Endothelial cell of umbilical vein (primary cell): ENCODE data around the gene D2HGDH. TPM values are rescaled to one million over a fixed set of nuclear protein-coding genes. Genes with fewer than 3 reads are reported as not detected.

Experiments
- BruUV-seq: library from RNA; stranded (reverse); fragments of 400-500 nt; replicated peaks from 2 replicates; lab custom pipeline; 2021; lab: Mats Ljungman, UMichigan
- CTCF ChIA-PET: fragments of 300-600, 350-600 bp; sonication (Branson Sonifier 250); formaldehyde crosslinking; loops from one replicate; lab custom pipeline; 2021; ENCODE audit warnings: antibody characterized with exemption, inconsistent platforms; lab: Charles Lee
- POLR2A ChIA-PET: fragments of 300-600, 350-600 bp; sonication (Branson Sonifier 250); formaldehyde crosslinking; loops from one replicate; lab custom pipeline; 2021; ENCODE audit warnings: antibody characterized with exemption, inconsistent platforms; lab: Charles Lee
- DNase-seq: peaks from one replicate; pipeline ENCODE4 v3.0.0-alpha.2; 2011; ENCODE audit warnings: low read depth, low spot score
- FAIRE-seq: peaks from 2 replicates; lab custom pipeline; 2011; peaks lifted over from hg19 to GRCh38; lab: Jason Lieb, UNC
- H2AFZ ChIP-seq: 2 replicates; pipeline ENCODE4 v1.6.0; 2012; ENCODE audit warnings: low read depth, low read length, control low read depth, inconsistent platforms
- H3K27ac ChIP-seq: 2 replicates; pipeline ENCODE4 v1.5.1; 2011; ENCODE audit warnings: low read depth, mild to moderate bottlenecking, control low read depth, low read length, moderate library complexity; ENCODE audit not compliant: insufficient read depth
- H3K27me3 ChIP-seq, 2 experiments: 2 replicates each; pipeline versions ENCODE4 v1.6.0 to v1.6.1; 2011; ENCODE audit warnings: low read length in 2 of 2, mixed read lengths in 1 of 2; ENCODE audit not compliant: control insufficient read depth in 2 of 2, insufficient read depth in 2 of 2
- H3K36me3 ChIP-seq, 2 experiments: 2 replicates in 1 of 2; 3 replicates in 1 of 2; pipeline ENCODE4 v1.5.1; 2011; ENCODE audit warnings: low read length in 2 of 2, mild to moderate bottlenecking in 1 of 2, moderate library complexity in 1 of 2; ENCODE audit not compliant: control insufficient read depth in 2 of 2, insufficient read depth in 2 of 2; ENCODE audit errors: extremely low read depth in 1 of 2
- H3K4me1 ChIP-seq: 3 replicates; pipeline ENCODE4 v1.5.1; 2011; ENCODE audit warnings: mild to moderate bottlenecking, low read length; ENCODE audit not compliant: control insufficient read depth, insufficient read depth; ENCODE audit errors: extremely low read depth
- H3K4me2 ChIP-seq: 2 replicates; pipeline ENCODE4 v1.6.1; 2011; ENCODE audit warnings: low read length, control low read depth, mixed read lengths; ENCODE audit not compliant: insufficient read depth
- H3K4me3 ChIP-seq, 3 experiments: fragments of 200-600 bp in 1 of 3; sonication (generic), shearing (Covaris generic) in 1 of 3; replicated peaks in 1 of 3; 2 replicates each; pipeline ENCODE4 v1.5.1; 2011 to 2016; ENCODE audit warnings: control low read depth in 3 of 3, low read length in 3 of 3, mild to moderate bottlenecking in 2 of 3, inconsistent platforms in 1 of 3, low read depth in 1 of 3, moderate library complexity in 1 of 3; ENCODE audit not compliant: insufficient read depth in 1 of 3
- H3K79me2 ChIP-seq: 2 replicates; pipeline ENCODE4 v1.6.0; 2012; ENCODE audit warnings: low read length, inconsistent platforms; ENCODE audit not compliant: control insufficient read depth, insufficient read depth
- H3K9ac ChIP-seq: replicated peaks from 2 replicates; pipeline ENCODE3; 2011; ENCODE audit warnings: low read length, control low read depth; ENCODE audit not compliant: insufficient read depth; ENCODE audit errors: extremely low read depth
- H3K9me1 ChIP-seq: replicated peaks from 3 replicates; pipeline ENCODE4 v1.6.0; 2011; ENCODE audit warnings: mild to moderate bottlenecking, low read length; ENCODE audit not compliant: control insufficient read depth, insufficient read depth; ENCODE audit errors: extremely low read depth
- H3K9me3 ChIP-seq: replicated peaks from 2 replicates; pipeline ENCODE4 v1.5.1; 2012; ENCODE audit warnings: low read length, inconsistent platforms; ENCODE audit not compliant: control insufficient read depth, insufficient read depth
- H4K20me1 ChIP-seq: replicated peaks from 2 replicates; pipeline ENCODE3; 2011; ENCODE audit warnings: mild to moderate bottlenecking, low read length; ENCODE audit not compliant: control insufficient read depth, insufficient read depth; ENCODE audit errors: extremely low read depth
- CTCF ChIP-seq, 2 donors: IDR thresholded peaks; 1 replicate in 1 of 2; 2 replicates in 1 of 2; pipeline ENCODE4 v1.5.1; 2011; ENCODE audit warnings: low read length in 2 of 2, mild to moderate bottlenecking in 2 of 2, moderate library complexity in 2 of 2, control low read depth in 1 of 2, inconsistent platforms in 1 of 2, low read depth in 1 of 2; ENCODE audit not compliant: insufficient read depth in 1 of 2; ENCODE audit errors: extremely low read depth in 1 of 2
- EZH2 ChIP-seq: IDR thresholded peaks from 2 replicates; pipeline ENCODE4 v1.6.1; 2012; ENCODE audit warnings: borderline replicate concordance, low read depth, mild to moderate bottlenecking, moderate library complexity, low read length, inconsistent platforms; ENCODE audit not compliant: severe bottlenecking
- FOS ChIP-seq: IDR thresholded peaks from 2 replicates; pipeline ENCODE4 v1.6.1; 2011; ENCODE audit warnings: mild to moderate bottlenecking, low read length, moderate library complexity, borderline replicate concordance; ENCODE audit not compliant: insufficient read depth
- GATA2 ChIP-seq: IDR thresholded peaks from 2 replicates; pipeline ENCODE4 v1.7.0; 2011; ENCODE audit warnings: low read depth, mild to moderate bottlenecking, moderate library complexity, mixed read lengths, low read length; ENCODE audit not compliant: insufficient read length, insufficient read depth
- JUN ChIP-seq: IDR thresholded peaks from 2 replicates; pipeline ENCODE4 v1.6.1; 2011; ENCODE audit warnings: borderline replicate concordance, low read depth; ENCODE audit not compliant: insufficient read length, insufficient read depth
- MYC ChIP-seq: IDR thresholded peaks from one replicate; pipeline ENCODE4 v1.6.1; 2011; ENCODE audit warnings: mild to moderate bottlenecking, low read depth, low read length
- POLR2A ChIP-seq: IDR thresholded peaks from 2 replicates; pipeline ENCODE4 v1.6.1; 2012; ENCODE audit warnings: low read depth, mild to moderate bottlenecking, control low read depth, low read length
- POLR2AphosphoS5 ChIP-seq: IDR thresholded peaks from 2 replicates; pipeline ENCODE4 v1.6.1; 2012; ENCODE audit warnings: low read depth, mild to moderate bottlenecking, control low read depth, low read length, moderate library complexity; ENCODE audit not compliant: insufficient read depth
- dilution Hi-C: fragments of 300-500 bp; cut with MboI; formaldehyde crosslinking; loops from one replicate; pipeline ENCODE4 v1.15.0; 2019; ENCODE audit warnings: low sequenced_read_pairs; ENCODE audit not compliant: extremely low pct_ligation_motif_present
- intact Hi-C: fragments of 100-400 bp; cut with micrococcal nuclease; formaldehyde crosslinking; loops from one replicate; pipeline ENCODE4 v1.10.0; 2022
- polyA plus RNA-seq, 4 experiments: library from polyadenylated mRNA; depleted of rRNA in 3 of 4; stranded (reverse) in 3 of 4; unstranded in 1 of 4; fragments of >200 nt; gene quantifications; 2 replicates each; pipeline versions ENCODE4 v1.2.1 to v1.2.3, GENCODE V29; 2011 to 2012; ENCODE audit warnings: missing spikeins in 1 of 4
- total RNA-seq: library from RNA; stranded (reverse); gene quantifications from 2 replicates; pipeline ENCODE4 v1.2.3, GENCODE V29; 2021
- TF ChIP-seq, protein P1 (sequence below): IDR thresholded peaks from 2 replicates; pipeline ENCODE4 v1.6.1; 2011; ENCODE audit not compliant: insufficient read depth, insufficient read length

Gene D2HGDH
- total and polyA plus RNA-seq, 2 donors (not counting 3 experiments of a cell fraction or from before 2014, with no cell fraction given) = 22.3 TPM

DNA sequence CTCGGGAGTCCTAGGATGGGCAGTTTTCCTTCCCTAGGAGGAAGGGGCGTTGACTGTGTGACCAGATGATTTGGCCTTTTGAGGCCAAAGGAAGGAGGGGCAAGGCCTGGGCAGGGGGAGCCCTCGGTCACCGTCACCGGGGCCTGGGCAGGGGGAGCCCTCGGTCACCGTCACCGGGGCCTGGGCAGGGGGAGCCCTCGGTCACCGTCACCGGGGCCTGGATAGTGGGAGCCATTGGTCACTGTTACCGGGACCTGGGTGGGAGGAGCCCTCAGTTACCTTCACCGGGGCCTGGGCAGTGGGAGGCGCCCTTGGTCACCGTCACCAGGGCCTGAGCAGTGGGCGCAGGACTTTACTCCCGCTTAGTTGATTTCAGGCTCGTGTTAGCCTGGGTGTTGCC lies 17.3 kb downstream of the D2HGDH start:
- no peak for FAIRE-seq

More for the DNA sequence above, 17.3 kb downstream of the D2HGDH start:
- H3K27ac ChIP-seq = no peak overlapping the region
- dilution Hi-C loops (no loop called here), intact Hi-C loops (no loop called here)
- no peaks in the 10 kb centered on the region for H3K79me2 ChIP-seq
- CTCF ChIA-PET = no interaction called here
- H3K4me1 ChIP-seq = no peaks in the 10 kb centered on the region
- no peak for DNase-seq
- no peaks in the 10 kb centered on the region for H4K20me1 ChIP-seq
- peaks cover 0 to 13% of the 10 kb centered on the region in 2 experiments for H3K36me3 ChIP-seq
- no peaks in the 10 kb centered on the region for H3K9me1 ChIP-seq
- no peaks in the 10 kb centered on the region for H3K9me3 ChIP-seq
- H2AFZ ChIP-seq = no peak overlapping the region
- no peak overlapping the region for H3K4me3 ChIP-seq
- H3K9ac ChIP-seq = no peak overlapping the region
- no TSS peak for BruUV-seq
- H3K27me3 ChIP-seq = no peaks in the 10 kb centered on the region
- H3K4me2 ChIP-seq = no peak overlapping the region
- TF ChIP-seq POLR2AphosphoS5 (no peak), GATA2 (no peak), JUN (no peak), CTCF (IDR thresholded peaks at IDR 0.05; ENCODE audit: extremely low read depth in 1 of 2, insufficient read depth in 1 of 2, low read depth in 1 of 2, low read length in 2 of 2) (no peak), EZH2 (no peak), MYC (no peak), FOS (no peak), POLR2A (no peak)
- TF ChIP-seq, protein P1, sequence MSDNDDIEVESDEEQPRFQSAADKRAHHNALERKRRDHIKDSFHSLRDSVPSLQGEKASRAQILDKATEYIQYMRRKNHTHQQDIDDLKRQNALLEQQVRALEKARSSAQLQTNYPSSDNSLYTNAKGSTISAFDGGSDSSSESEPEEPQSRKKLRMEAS = no peak
- POLR2A ChIA-PET = no interaction called here
